ENCODE measurements around the gene LSM14A.

- TF ChIP-seq, protein P1, sequence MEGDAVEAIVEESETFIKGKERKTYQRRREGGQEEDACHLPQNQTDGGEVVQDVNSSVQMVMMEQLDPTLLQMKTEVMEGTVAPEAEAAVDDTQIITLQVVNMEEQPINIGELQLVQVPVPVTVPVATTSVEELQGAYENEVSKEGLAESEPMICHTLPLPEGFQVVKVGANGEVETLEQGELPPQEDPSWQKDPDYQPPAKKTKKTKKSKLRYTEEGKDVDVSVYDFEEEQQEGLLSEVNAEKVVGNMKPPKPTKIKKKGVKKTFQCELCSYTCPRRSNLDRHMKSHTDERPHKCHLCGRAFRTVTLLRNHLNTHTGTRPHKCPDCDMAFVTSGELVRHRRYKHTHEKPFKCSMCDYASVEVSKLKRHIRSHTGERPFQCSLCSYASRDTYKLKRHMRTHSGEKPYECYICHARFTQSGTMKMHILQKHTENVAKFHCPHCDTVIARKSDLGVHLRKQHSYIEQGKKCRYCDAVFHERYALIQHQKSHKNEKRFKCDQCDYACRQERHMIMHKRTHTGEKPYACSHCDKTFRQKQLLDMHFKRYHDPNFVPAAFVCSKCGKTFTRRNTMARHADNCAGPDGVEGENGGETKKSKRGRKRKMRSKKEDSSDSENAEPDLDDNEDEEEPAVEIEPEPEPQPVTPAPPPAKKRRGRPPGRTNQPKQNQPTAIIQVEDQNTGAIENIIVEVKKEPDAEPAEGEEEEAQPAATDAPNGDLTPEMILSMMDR (IDR thresholded peaks at IDR 0.05) = no peak
- TF ChIP-seq POLR2AphosphoS5 (IDR thresholded peaks at IDR 0.05) = no peak
Measured at GRCh38 chr19:34257559-34257924, 85.2 kb downstream of the LSM14A start.

Measured in prostate gland (tissue), 2 donors.